ENCODE results near the gene PNPT1.

Gene PNPT1

GRCh38 chr2:55604027-55604565 is 89.5 kb downstream of the PNPT1 start (continued):
- no peak for TF ChIP-seq ZNF701 (tag by site-specific recombination; IDR thresholded peaks at IDR 0.05)
- TF ChIP-seq PRDM10 (tag by site-specific recombination; IDR thresholded peaks at IDR 0.05), result no peak
- no peak for TF ChIP-seq ZNF114 (tag by site-specific recombination; IDR thresholded peaks at IDR 0.05)
- no peak for TF ChIP-seq ZNF830 (tag by site-specific recombination; IDR thresholded peaks at IDR 0.05; ENCODE audit: low read depth)
- TF ChIP-seq SCRT2 (tag by site-specific recombination; IDR thresholded peaks at IDR 0.05), result no peak
- TF ChIP-seq ZBTB6 (tag by site-specific recombination; IDR thresholded peaks at IDR 0.05), result no peak

GRCh38 chr2:55601849-55602248 is 91.8 kb downstream of the PNPT1 start:
- Histone ChIP-seq H3K4me1 (ENCODE audit: control insufficient read depth, insufficient read depth, low read length) (no peaks in the 10 kb centered on the region), H3K27ac (ENCODE audit: extremely low read depth, low read depth, low read length) (no peak overlapping the region), H3K4me3 (ENCODE audit: low read depth, low read length) (no peak overlapping the region), H3K9me3 (ENCODE audit: control insufficient read depth, insufficient read depth, low read depth, low read length) (no peaks in the 10 kb centered on the region), H3K36me3 (ENCODE audit: control insufficient read depth in 2 of 2, insufficient read depth in 1 of 2, low read length in 2 of 2) (peaks cover 32 to 33% of the 10 kb centered on the region in 2 experiments)
- ChIA-PET CTCF (no interaction called here), POLR2A (no interaction called here)
- TF ChIP-seq ZBTB49 (tag by site-specific recombination; IDR thresholded peaks at IDR 0.05; ENCODE audit: low read depth) (no peak), ZSCAN5A (tag by site-specific recombination; IDR thresholded peaks at IDR 0.05) (no peak)
- TF ChIP-seq, protein P1, sequence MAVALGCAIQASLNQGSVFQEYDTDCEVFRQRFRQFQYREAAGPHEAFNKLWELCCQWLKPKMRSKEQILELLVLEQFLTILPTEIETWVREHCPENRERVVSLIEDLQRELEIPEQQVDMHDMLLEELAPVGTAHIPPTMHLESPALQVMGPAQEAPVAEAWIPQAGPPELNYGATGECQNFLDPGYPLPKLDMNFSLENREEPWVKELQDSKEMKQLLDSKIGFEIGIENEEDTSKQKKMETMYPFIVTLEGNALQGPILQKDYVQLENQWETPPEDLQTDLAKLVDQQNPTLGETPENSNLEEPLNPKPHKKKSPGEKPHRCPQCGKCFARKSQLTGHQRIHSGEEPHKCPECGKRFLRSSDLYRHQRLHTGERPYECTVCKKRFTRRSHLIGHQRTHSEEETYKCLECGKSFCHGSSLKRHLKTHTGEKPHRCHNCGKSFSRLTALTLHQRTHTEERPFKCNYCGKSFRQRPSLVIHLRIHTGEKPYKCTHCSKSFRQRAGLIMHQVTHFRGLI (tag by site-specific recombination; IDR thresholded peaks at IDR 0.05), result no peak

- H3K27ac ChIP-seq (ENCODE audit: extremely low read depth, low read depth, low read length), result no peak overlapping the region
- POLR2A ChIA-PET, result no interaction called here
- no peak overlapping the region for H3K4me3 ChIP-seq (ENCODE audit: low read depth, low read length)
- H3K9me3 ChIP-seq (ENCODE audit: control insufficient read depth, insufficient read depth, low read depth, low read length), result no peaks in the 10 kb centered on the region
- no peaks in the 10 kb centered on the region for H3K4me1 ChIP-seq (ENCODE audit: control insufficient read depth, insufficient read depth, low read length)
- peaks cover 31 to 33% of the 10 kb centered on the region in 2 experiments for H3K36me3 ChIP-seq (ENCODE audit: control insufficient read depth in 2 of 2, insufficient read depth in 1 of 2, low read length in 2 of 2)
- CTCF ChIA-PET, result no interaction called here
- no peak for TF ChIP-seq HIC1 (tag by site-specific recombination; IDR thresholded peaks at IDR 0.05)
- TF ChIP-seq, protein P2, sequence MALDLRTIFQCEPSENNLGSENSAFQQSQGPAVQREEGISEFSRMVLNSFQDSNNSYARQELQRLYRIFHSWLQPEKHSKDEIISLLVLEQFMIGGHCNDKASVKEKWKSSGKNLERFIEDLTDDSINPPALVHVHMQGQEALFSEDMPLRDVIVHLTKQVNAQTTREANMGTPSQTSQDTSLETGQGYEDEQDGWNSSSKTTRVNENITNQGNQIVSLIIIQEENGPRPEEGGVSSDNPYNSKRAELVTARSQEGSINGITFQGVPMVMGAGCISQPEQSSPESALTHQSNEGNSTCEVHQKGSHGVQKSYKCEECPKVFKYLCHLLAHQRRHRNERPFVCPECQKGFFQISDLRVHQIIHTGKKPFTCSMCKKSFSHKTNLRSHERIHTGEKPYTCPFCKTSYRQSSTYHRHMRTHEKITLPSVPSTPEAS (tag by site-specific recombination; IDR thresholded peaks at IDR 0.05), result no peak
- TF ChIP-seq ZNF202 (tag by site-specific recombination; IDR thresholded peaks at IDR 0.05; ENCODE audit: borderline replicate concordance), result no peak
- TF ChIP-seq ZNF18 (tag by site-specific recombination; IDR thresholded peaks at IDR 0.05), result no peak
- no peak for TF ChIP-seq ZNF561 (tag by site-specific recombination; IDR thresholded peaks at IDR 0.05; ENCODE audit: borderline replicate concordance)
- no peak for TF ChIP-seq ZBTB1 (tag by site-specific recombination; IDR thresholded peaks at IDR 0.05)
These were observed 95.4 kb downstream of the PNPT1 start for GRCh38 chr2:55598056-55598795.

Measured in HEK293 (cell line).